GM12864 (cell line): ENCODE data around the gene P2RX6.

ENCODE experiments used
- DNase-seq: peaks from one replicate; pipeline ENCODE4 v3.0.0-alpha.2; 2011; ENCODE audit warnings: low read depth
- H3K4me3 ChIP-seq: 2 replicates; pipeline ENCODE4 v1.5.1; 2011; ENCODE audit warnings: mild to moderate bottlenecking, low read depth, low read length, control low read depth
- TF ChIP-seq, protein P1 (sequence below): IDR thresholded peaks from 2 replicates; pipeline ENCODE4 v1.5.1; 2011; ENCODE audit warnings: low read depth, mild to moderate bottlenecking, moderate library complexity, low read length, control low read depth, inconsistent platforms; ENCODE audit errors: missing control alignments

Gene P2RX6

DNA sequence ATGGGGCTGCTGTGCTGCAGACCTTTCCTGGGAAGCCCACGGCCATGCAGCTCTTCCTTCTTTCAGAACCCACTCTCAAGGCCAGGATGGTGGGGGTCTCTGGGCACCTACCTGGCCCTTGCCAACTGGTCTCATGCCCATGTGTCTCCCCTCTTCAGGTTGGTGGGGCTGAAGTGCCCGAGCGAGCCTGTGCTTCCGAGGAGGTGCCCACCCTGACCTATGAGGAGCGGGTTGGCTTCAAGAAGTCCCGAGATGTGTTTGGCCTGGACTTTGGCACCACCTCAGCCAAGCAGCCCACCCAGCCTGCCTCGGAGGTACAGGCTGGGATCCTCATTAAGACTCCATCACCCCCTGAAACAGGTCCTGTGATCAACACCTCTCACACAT is 22.9 kb upstream of the P2RX6 start:
- DNase-seq = no peak
- TF ChIP-seq, protein P1, sequence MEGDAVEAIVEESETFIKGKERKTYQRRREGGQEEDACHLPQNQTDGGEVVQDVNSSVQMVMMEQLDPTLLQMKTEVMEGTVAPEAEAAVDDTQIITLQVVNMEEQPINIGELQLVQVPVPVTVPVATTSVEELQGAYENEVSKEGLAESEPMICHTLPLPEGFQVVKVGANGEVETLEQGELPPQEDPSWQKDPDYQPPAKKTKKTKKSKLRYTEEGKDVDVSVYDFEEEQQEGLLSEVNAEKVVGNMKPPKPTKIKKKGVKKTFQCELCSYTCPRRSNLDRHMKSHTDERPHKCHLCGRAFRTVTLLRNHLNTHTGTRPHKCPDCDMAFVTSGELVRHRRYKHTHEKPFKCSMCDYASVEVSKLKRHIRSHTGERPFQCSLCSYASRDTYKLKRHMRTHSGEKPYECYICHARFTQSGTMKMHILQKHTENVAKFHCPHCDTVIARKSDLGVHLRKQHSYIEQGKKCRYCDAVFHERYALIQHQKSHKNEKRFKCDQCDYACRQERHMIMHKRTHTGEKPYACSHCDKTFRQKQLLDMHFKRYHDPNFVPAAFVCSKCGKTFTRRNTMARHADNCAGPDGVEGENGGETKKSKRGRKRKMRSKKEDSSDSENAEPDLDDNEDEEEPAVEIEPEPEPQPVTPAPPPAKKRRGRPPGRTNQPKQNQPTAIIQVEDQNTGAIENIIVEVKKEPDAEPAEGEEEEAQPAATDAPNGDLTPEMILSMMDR = no peak
- H3K4me3 ChIP-seq = no peak overlapping the region

DNA sequence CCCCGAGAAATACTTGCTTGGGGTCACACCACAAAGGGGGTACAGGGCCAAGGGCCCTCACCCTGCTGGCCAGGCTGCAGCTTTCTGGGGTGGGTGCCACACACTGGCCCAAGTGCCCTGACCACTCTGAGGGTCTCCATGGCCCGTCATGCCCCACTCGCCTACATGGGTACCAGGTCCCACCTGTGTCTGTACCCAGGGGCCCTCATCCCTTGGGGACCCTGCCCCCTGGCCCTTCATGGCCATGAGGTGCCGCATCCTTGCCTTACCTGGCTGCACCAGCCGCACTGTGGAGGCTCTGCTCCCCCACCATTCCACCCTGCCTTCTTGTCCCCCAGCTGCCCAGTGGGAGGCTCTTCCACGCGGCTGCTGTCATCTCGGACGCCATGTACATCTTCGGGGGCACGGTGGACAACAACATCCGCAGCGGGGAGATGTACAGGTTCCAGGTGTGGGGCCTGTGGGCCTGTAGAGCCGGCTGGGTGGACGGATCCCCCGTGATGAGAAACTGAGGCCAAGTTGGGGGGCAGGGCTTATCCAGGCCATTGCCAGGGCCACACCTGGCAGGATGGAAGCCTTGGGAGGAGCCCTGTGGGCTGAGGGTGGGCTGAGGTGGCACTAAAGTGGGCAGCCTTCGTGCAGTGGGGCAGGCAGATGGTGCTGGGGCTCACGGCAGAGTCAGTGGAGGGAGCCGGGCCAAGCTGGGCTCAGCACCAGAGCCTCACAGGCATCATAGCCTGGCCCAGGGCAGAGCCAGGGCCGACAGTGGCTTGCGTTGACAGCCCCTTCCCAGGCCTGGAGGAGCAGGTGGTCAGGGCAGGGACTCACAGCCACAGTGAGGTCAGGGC is 22.3 kb upstream of the P2RX6 start:
- DNase-seq = no peak
- TF ChIP-seq, protein P1 = no peak
- H3K4me3 ChIP-seq = no peak overlapping the region

DNA sequence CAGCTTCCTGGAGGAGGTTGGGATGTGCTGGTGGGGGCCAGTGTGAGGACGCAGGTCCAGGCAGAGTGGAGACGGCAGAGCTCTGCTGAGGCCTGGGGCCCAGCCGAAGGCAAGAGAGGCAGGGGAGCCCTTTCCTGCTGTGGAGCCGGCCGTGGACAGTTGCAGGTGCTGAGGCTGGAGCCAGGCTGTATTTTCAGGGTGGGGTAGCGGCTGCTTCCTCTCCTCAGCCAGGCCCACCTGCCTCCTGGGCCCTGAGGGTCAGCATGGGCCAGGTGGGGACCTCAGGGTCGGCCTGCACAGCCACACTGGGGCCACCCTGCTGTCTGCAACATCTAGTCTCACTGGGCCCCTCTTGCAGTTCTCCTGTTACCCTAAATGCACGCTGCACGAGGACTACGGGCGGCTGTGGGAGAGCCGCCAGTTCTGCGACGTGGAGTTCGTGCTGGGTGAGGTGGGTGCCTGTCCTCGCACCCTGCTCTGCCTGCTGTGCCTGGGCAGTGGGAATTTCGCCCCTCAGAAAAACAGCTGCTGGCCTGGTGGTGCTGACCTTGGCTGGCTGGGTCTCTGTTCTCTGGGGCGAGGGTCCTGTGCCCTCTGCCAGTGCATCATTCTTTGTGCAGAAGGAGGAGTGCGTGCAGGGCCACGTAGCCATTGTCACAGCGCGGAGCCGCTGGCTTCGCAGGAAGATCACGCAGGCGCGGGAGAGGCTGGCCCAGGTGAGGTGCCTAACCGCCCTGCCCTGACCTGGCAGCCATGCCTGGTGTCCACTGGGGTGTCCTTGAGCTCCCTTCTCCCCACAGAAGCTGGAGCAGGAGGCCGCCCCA is 21.4 kb upstream of the P2RX6 start:
- H3K4me3 ChIP-seq = no peak overlapping the region
- TF ChIP-seq, protein P1 = no peak
- no peak for DNase-seq

DNA sequence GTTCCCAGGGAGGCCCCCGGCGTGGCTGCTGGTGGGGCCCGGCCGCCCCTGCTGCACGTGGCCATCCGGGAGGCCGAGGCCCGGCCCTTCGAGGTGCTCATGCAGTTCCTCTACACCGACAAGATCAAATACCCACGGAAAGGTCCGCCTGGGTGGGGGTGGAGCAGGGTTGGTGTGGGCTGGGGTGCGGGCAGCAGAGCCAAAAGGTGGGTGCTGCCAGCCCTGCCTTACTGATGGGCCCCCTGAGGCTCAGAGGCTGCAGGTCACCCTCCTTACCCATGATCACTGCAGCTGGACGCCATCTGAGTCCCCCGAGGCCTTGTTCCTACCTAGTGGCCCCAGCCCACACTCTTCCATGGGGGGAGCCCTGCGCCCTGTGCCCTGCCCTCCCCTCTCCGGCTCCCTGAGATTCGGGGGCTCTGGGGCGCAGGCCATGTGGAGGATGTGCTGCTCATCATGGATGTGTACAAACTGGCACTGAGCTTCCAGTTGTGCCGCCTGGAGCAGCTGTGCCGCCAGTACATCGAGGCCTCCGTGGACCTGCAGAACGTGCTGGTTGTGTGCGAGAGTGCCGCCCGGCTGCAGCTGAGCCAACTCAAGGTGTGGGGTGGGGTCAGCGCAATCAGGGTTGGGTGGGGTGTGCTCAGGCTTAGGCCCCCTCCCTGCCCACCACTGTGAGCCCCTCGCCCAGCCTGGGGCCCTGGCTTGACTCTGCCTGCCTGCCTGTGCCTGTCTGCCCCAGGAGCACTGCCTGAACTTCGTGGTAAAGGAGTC is 20.6 kb upstream of the P2RX6 start:
- H3K4me3 ChIP-seq = no peak overlapping the region
- DNase-seq = no peak
- TF ChIP-seq, protein P1 = no peak

DNA sequence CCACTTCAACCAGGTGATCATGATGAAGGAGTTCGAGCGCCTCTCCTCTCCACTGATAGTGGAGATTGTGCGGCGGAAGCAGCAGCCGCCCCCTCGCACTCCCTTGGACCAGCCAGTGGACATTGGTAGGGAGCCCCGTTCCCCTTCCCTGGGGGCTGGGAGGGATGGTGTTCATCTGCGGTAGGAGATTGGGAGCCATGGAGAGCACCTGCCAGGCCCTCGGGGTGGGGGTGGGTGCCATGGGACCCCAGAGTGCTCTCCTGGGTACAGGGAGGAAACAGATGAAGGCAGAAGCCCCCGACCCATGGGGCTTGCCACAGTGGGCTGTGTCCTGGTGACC is 20.1 kb upstream of the P2RX6 start:
- no peak for DNase-seq
- no peak overlapping the region for H3K4me3 ChIP-seq
- TF ChIP-seq, protein P1 = no peak

DNA sequence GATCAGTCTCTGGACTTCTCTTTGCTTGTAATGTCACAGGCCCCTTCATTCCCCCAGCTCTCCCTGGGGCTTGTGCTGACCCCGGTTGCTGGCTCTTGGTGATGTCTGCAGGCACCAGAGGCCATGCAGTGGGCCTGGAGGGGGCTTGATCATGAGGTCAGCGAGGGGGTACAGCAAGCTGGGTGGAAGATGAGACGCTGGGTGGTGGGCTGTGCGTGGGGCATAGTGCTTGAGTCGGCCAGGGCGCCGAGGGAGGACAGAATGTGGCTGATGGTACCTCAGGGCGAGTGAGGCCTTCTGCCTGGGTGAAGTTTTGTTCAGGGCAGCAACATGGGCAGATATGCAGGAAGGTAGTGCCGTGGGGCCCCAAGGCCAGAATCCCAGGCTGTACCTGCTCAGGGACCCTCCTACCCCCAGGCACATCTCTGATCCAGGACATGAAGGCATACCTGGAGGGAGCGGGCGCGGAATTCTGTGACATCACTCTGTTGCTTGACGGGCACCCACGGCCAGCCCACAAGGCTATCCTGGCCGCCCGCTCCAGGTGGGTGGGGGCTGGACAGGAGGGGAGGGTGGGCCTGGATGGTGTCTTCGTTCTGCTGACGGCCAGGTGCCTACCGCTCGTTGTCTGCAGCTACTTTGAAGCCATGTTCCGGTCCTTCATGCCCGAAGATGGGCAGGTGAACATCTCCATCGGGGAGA is 19.5 kb upstream of the P2RX6 start:
- TF ChIP-seq, protein P1 = no peak
- no peak for DNase-seq
- H3K4me3 ChIP-seq = no peak overlapping the region
